Measurements from ENCODE around the gene SLIT2. TPM values are rescaled to one million over a fixed set of nuclear protein-coding genes. Genes with fewer than 3 reads are reported as not detected.

The SLIT2 gene
- total RNA-seq, 1 donor from 2014 or later = 0.34 TPM

DNA sequence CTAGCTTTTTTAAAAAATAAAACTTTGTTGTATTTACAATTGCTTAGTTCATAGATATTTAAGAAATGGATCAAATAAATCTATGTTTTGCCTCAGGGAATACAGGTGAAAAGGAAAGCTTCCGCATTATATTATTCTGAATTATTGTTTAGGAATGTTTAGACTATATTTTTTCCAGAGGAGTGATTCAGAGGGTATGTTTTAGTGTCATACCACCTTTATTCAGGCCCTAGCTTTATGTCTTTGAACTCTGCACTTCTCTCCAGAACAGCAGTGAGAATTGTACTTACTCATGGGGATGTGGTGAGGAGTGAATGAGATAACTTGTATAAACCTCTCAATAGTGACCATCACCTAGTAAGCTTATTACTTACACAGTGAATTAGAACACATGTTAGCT is 14.0 kb downstream of the SLIT2 start:
- DNase-seq = no peak

DNA sequence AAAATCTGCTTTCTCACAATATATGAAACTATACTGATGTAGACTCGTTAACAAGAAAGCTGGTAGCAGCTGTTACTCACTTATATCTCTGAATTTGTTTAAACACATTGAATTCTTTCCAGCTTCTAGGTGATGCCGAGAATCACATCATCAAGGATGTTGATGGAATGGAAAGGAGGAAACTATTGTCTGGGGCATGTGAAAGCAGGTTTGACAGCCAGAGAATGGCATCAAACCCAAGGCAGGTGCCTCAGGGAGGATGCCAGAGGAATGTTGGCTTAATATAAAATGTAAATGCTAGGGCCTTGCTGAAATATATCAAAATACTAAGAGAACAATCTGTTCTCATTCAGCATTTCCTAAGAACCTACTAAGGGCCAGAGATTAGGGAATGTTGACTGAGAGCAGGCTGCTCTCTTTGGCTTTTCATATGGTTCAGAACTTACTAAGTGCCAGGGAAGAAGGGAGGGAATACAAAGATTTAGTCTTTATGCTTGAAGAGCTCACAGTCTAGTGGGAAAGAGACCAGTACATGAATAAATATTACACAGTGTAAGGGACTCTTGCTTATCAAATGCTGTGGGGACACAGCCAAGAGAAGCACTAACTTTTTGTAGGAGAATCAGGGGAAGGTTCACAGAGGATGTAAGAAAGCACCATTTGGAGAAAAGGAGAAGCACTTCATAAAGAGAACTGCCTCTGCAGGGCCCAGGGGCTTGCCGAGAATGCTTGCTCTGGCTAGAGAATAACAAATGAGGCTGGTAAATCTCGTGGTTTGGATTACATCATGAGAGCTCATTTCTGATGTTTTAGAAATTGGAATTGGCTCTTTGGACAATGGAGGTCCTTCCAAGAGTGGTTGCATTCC is 14.7 kb downstream of the SLIT2 start:
- DNase-seq = no peak

DNA sequence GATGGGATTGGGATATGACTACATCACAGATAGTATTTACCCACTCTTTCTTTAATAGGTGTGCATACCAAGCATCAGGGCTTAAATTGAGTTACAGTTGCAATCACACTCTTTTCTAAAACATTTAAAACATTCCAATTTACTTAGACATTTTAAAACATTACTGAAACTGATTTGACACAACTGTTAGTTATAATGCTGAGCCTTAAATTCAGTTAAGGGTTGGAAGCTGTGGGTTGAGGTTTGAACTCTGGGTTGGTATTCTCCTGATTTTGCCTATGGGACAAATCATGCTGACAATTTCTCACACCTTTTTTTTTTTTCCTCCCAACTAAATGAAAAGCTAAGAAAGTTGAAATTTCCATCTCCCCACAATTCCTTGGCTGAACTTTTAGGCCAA is 16.3 kb downstream of the SLIT2 start:
- DNase-seq = no peak

DNA sequence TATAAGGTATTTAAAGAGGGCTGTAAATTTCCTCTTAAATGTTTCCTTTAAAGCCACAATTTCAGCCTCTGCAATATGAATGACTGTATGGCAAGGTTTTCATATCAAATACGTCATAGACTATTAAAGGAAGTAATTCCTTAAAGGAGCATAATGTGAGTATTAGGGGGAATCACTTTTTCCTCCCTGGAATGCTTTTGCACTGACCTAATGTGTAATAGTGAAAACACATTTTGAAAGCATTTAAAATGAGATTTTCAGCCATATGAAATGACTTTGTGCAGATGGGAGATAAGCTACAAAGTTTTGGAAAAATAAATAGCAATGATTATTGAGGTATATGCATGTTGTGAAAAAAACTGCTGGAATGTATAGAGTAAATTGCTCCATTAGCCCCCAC is 17.6 kb downstream of the SLIT2 start:
- DNase-seq = no peak

DNA sequence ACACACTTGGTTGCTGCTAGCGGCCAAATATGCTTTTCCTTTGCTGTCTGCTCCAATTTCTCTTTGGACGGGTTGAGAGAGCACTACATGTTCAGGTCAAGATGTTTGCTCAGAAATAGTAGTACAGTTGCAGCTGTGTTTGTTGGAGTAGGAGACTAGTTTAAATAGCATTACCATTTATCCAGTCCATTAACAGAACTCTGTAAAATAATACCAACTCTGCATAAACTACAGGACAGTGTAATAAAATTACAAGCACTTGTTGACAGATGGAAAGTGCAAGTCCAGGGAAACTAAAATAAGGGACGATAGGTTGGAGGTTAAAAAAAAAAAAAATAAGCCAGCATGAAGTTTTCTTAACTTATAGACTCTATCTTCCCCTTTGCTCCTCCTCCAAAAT is 20.2 kb downstream of the SLIT2 start:
- no peak for DNase-seq

DNA sequence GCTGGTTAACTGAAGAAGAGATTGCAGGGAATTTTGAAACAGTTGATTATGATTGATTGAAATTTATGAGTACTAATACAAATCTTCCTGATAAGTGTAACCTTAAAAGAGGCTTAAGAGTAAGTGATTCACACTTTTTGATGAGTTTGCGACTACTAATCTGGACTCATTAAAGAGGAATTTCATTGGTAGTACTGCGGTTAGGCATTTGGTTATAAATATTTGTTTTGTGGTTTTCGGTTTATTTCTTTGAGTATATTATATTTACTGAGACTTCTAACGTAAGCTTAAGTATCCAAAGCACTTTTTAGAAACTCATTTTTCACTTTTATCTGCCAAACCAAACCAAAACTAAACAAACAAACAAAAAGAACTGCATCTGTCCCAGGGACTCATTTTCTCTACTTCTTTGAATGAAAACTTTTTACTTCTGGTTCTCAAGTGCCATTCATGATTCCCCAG is 20.7 kb downstream of the SLIT2 start:
- DNase-seq = no peak

DNA sequence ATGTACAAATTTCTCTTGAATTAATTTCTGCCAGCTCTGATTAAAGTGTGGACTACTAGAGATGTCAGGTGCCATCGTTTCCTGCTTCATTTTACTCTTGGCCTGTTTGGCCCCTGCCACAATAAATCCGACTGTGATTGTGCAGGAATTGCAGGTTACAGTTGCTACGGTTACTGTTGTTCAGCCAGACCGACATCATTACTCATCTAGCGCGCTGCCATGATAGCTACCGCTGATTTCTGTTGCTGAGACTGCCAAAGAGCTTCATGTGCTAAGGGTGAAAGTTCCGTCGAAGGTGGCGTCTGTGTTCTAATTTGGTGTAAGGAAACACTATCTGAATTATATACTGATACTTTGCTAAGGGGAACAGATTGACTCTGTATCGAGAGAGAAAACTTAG is 22.1 kb downstream of the SLIT2 start:
- DNase-seq = no peak

DNA sequence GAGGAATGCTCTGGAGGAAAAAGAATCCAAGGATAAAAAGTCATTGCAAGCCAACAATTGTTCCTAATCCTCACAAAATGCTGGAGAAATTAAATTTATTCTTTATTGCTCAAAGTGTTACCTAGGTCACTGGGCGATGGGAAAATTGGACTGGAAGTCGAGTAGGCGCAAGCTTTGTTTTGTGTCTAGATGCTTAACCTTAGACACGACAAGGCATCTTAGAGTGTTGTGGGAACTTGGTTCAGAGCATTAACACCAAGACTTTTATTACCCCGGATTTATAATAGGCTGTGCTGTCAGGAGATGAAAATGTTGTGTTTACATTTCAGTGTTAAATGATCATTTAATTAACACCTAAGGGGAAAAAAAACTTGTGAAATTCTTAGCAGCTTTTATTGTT is 25.1 kb downstream of the SLIT2 start:
- DNase-seq = no peak

DNA sequence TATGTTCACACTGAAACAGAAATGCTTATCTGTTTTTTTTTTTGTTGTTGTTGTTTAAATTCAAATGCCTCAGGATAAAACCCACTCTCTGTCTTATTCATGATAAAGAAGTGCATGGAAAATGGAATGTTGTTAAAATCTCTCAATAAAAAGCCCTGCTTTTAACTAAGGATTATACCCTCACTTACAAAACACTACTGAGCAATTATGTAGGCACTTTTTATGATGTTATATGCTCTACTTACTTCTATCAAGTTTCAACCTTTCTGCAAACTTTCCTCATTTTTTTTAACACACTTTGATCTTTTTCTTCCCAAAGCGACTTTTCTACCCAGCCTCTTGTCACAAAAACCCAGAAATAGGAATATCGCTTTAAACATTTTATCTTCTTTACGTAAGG is 26.5 kb downstream of the SLIT2 start:
- DNase-seq = no peak

DNA sequence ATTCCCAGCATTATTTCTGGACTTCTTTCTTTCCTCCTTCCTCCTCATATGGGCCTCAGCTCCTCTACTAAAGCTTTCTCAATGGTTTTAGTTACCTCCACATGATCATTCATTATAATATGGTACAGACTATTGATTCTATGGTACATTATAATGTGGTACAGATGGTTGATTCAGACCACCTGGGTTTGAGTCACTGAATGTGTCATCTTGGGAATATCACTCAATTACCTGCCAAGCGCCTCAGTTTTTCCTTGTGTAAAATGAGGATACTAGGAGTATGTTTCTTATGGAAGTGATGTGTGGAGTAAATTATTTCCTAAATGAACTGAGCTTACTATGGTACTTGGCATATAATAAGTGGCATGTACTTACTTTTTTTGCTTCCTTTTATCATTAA is 27.7 kb downstream of the SLIT2 start:
- no peak for DNase-seq

DNA sequence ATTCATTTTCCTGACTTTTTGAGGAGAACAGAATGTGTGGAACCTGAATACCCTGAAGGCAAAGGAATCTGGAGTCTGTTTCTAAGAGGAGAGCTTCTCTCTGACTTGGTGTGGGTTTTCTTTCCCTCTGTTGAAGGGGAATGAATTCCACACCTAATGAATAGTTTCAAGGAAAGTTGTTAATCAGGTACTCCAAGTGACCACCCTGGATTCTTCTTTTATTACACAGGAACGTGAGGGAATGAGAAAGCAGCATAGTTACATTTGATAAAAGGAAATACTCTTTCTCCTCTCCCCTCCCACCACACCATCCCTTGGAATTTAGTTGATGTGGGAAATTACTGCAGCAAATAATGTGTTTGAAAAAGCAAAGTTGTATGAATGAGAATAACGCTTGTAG is 29.7 kb downstream of the SLIT2 start:
- DNase-seq = no peak

DNA sequence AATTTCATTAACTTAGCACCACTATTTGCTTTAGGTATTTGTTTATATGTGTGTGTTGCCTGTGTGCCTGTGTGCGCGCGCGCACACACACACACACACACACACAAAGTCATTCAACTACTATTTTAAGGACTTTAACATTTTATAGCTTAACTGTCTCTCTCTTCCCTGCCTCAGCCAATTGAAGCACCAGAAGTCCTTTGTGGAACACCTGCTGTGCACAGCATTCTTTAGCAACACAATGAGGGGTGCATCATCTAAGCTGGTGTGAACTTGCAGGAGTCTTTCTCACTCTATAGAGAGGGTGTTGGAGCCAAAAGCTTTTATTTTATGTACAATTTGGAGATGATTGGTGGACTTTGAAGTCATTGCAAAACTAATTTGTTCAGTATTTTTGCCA is 31.3 kb downstream of the SLIT2 start:
- no peak for DNase-seq

DNA sequence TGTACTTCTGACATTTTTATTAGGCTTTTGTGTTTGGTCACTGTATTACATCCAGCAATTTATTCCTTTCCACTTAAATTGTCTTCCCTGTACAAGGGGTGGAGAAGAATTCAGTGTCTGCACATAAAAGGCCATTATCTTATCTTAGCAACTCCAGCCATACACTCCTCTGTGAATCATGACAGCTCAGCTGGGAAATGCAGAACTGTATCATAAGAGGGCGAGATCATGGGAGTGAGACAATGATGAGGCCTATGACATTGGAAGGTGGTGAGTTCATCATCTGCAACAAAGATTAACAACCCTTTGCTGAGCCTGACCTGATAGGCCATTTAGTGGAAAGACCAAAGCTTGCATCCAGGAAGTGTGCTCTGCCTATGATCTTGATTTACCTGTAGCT is 33.3 kb downstream of the SLIT2 start:
- DNase-seq = no peak

DNA sequence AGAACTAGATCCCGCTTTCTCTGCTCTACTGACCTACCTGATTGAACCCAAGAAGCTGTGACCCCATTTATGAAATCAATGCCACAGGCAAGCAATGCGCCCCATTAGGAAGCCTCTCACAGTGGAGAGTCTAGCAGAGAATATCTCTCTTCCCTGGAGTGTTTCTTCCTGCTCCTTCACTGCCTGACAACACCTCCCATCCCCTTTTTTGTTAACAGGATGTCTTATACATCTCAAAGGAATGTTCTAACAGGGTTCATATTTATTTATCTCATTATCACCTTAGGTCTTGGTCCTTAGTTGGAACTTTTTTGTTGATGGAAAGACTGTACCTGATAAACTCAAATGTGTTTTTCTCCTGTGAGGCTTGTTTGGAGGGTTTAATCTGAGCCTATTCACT is 35.5 kb downstream of the SLIT2 start:
- DNase-seq = peak; percentile 0

DNA sequence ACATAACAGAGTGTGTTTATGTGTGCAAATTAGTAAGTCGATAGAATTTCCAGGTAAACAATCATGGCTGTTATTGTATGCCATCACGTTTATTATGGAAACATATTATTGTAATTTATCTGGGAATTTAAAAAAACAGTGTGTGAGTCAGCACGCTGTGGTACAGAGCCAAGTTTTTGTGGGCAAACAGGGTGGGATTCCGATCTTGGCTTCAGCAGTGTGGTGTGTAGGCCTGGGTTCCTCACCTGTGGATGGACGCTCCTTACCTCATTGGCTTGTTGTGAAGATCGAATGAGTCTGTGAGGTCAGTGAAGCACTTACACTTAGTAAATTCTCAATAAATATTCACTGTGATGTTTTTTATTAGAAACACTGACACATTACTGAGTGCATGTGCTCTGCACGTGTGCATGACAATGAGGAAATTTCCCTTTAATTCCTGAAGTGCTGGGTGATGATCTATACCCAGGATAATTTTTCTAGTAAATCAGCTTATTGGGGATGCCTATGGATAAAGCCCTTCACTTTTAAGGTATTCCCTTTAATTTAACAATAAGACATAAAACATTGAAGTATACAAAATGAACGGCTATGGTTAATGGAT is 36.4 kb downstream of the SLIT2 start:
- DNase-seq = peak; percentile 22

DNA sequence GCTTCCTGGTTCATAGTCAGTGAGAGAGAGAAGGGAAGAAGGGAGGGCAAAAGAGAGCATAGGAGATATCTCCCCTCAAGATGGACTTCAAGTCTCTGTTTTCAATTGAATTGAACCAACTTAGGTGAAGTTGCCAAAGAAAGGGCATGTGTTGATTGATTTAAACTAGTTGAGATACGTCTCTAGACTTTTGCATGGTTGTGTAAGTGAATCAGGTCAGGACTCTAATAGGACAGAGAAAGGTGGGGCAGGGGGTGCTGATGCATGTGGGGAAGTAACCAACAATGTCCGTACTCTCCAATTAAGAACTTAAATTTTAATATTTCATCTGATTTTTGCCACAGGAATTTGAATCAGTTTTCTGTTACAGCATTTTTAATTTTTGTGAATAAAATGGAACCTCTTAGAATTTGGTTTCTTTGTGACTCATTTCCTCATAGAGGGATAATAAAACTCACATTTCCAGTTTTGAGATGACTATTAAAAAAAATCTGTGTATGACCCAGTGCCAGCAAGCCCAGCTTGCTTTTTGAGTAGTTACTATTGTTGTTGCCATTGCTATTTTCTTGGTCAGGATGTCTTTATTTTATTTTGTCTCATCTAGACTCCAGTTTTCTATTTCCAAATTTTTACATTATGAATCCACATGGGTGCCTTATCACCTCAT is 37.3 kb downstream of the SLIT2 start:
- DNase-seq = peak; percentile 2

DNA sequence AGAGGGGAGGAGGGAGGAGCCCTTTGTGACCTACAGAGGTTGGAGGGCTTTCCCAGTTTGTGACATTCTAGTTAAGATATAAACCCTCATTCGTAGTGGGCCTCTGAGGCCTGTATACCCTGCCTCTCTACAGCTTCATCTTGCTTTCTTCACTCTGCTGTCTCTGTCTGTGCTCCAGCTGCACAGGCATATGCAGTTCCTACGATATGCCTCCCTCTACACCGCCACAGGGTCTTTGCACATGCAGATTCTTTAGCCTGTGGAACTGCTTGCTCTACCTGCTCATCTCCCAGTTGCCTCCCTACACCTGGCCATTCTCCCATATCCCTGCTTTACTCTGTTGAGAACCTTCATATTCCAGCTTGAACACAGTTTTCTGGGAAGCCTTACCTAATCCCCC is 38.1 kb downstream of the SLIT2 start:
- DNase-seq = no peak

DNA sequence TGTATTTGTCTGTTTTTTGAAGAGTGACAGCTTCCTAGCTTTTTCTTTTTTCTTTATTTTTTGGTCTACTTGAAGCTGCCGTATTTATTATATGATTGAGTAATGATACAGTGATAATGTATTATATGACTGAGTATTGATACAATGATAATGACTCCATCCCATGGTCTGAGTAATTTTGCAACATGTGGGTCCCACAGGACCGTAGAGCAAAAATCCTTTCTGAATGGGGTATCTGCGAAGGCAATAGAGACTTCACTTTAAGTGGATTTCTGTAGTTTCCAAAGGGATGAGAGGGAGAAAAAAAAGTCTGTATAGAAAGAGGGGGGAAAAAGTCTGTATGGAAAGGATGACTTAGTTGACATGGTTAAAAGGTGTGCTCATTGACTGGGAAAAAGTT is 41.0 kb downstream of the SLIT2 start:
- no peak for DNase-seq

DNA sequence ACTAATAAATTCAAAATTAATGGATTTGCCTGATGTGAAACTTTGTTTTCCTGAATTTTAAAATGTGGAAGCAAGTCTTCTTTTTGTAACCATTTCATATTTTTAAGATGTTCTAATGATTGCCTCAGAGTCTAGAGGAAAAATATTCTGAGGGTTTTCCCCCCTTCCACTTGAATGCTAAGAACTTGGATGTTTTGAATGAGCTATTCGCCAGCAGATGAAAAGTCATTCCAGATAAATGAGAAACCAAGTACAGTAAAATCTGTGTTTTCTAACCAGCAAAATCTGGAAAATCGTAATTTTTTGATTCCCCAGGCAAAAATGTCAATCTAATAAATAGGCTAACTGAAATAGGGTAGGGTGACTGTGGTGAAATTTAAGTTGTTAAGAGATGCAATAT is 45.6 kb downstream of the SLIT2 start:
- DNase-seq = no peak

DNA sequence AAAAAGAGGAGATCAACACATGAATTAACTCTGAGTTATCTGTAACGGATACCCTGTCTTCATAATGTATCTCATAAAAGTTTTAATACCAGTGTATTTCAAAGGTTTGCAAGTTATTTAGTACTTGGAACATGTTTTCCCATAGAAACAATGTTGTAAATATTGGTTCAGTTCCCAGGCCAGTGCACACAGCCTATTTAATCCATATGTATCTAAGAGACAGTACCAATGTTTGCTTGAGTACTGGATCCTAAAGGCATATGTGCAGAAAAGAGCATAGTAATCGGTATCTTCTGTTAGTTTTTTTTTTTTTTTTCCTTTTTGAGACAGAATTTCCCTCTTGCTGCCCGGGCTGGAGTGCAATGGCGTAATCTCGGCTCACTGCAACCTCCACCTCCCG is 46.1 kb downstream of the SLIT2 start:
- no peak for DNase-seq

DNA sequence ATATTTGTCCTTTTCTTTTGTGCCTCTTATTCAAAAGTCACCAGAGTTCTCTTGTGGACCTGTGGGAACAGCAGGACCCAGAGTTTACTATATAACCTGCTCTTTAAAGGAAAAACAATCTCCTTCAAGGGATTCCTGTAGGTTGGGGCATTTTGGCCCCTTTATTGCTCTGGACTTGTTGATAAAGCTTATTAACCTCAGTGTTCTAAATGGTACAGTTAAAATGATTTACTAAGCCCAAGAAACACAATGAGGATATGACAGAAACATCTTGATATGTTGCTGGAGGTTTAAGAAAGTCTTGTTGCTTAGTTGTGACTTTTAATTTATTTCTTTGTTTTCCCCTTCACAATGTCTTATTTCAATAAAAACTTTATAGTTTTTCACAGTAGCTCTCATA is 46.8 kb downstream of the SLIT2 start:
- DNase-seq = no peak

DNA sequence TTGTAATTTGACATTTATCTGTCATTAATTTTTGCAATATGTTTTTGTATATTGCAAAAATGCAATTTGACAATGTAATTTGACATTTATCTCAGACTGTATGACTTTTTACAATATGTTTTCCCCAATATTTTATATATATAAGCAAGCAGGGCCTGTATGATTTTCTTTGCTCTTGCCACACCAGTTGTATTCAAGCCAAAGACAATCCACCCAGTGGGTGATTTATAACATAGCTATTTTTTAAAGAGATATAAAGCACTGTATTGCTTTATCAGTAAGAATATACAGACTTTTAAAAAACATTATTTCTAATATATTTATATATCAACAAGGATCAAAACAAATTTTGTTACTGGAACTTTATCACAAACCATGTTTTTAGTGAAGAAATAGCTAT is 47.3 kb downstream of the SLIT2 start:
- DNase-seq = no peak

DNA sequence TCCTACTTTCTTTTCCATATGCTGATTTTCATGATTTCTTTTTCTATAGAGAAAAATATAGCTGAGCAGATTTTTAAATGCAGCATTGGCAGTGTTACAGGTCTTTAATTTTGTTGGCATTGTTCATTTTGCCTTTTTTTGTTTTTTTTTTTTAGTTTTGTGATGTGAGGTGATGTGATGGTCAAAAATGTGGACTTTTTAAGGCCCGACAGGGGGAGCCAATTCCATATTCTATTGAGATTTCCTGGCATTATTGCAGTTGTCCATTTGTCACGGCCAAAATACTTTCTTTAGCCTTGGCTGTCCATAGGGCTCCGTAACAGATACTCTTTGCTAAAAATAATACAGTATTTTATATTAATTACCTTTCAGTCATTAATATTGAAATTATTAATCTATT is 47.8 kb downstream of the SLIT2 start:
- DNase-seq = peak; percentile 46

DNA sequence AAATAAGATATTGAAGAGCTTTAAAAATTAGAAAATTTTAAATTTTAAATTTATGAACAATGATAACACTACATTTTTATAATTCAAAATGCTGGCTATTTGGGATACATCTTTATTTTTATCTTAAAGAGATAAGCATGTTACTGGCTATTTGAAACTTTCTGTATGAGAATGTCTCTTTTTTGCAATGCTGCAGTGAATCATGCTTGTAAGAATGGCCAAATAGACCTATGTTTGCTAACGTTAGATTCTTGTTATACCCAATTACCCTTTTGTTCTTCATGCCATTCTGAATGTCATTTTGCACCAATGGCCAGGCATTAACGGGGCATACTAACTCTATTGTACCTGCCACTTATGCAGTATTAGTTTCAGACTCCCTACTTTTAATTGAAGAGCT is 49.5 kb downstream of the SLIT2 start:
- no peak for DNase-seq
